ENCODE results near the gene COMMD10. TPM values are rescaled to one million over a fixed set of nuclear protein-coding genes. Genes with fewer than 3 reads are reported as not detected.

COMMD10 gene
- total RNA-seq, 4 donors from 2014 or later, result 17.6 to 35.7 (median 25.7) TPM

DNA sequence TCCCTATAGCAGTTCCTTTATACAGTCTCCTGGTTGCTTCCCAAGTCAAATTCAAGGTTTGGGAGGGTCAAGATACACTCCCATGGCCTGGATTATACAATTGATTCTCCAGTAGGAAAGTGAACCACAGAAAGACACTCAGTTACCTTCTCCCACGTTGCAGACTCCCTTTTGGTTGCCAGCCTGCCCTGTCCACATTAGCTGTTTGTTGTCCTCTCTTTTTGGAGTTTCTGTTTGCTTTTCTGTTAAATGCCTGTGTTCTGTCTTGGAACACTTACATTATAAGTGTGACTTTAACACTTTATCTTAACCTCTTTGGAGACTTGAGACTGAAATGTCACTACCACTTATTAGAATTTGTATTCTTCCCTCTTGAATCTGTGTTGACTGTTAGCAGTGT is 30.3 kb downstream of the COMMD10 start:
- intact Hi-C loops (cut with DNase I), result no loop called here
- Histone ChIP-seq H3K27ac (replicated peaks in 1 of 4) (no peak overlapping the region), H3K36me3 (peaks cover 0 to 12% (median 6%) of the 10 kb centered on the region in 4 donors), H3K4me1 (no peaks in the 10 kb centered on the region), H3K4me3 (no peak overlapping the region), H3K9me3 (peaks cover 0 to 23% (median 11%) of the 10 kb centered on the region in 4 donors), H3K27me3 (no peaks in the 10 kb centered on the region)
- 88% methylated on average over 1 of the region's 1 CpG for WGBS
- TF ChIP-seq CTCF (IDR thresholded peaks at IDR 0.05), result no peak
- no peak for TF ChIP-seq POLR2AphosphoS5 (IDR thresholded peaks at IDR 0.05)
- no peak for TF ChIP-seq EP300 (IDR thresholded peaks at IDR 0.05)
- no peak for TF ChIP-seq POLR2A (IDR thresholded peaks at IDR 0.05; ENCODE audit: low read depth)
- DNase-seq (ENCODE audit: extremely low spot score), result no peak

- H3K27ac ChIP-seq (replicated peaks in 1 of 4), result no peak overlapping the region
- no peaks in the 10 kb centered on the region for H3K9me3 ChIP-seq
- no peak overlapping the region for H3K4me3 ChIP-seq
- no peak for TF ChIP-seq POLR2AphosphoS5 (IDR thresholded peaks at IDR 0.05)
- TF ChIP-seq POLR2A (IDR thresholded peaks at IDR 0.05; ENCODE audit: low read depth), result no peak
- no peak for TF ChIP-seq CTCF (IDR thresholded peaks at IDR 0.05)
- TF ChIP-seq EP300 (IDR thresholded peaks at IDR 0.05), result no peak
- intact Hi-C loops (cut with DNase I), result loop anchor here (10.0 kb wide), 1 partner anchor 814 kb away; no protein-coding TSS in a partner anchor
- DNase-seq (ENCODE audit: extremely low spot score), result no peak
- H3K27me3 ChIP-seq, result no peaks in the 10 kb centered on the region
- 41% methylated on average over 2 of the region's 2 CpGs for WGBS
- H3K4me1 ChIP-seq, result peaks cover 0 to 4% (median 0%) of the 10 kb centered on the region in 4 donors
- H3K36me3 ChIP-seq, result peaks cover 0 to 8% (median 0%) of the 10 kb centered on the region in 4 donors
Observed at GRCh38 chr5:116130471-116130870, 45.6 kb downstream of the COMMD10 start.

DNA sequence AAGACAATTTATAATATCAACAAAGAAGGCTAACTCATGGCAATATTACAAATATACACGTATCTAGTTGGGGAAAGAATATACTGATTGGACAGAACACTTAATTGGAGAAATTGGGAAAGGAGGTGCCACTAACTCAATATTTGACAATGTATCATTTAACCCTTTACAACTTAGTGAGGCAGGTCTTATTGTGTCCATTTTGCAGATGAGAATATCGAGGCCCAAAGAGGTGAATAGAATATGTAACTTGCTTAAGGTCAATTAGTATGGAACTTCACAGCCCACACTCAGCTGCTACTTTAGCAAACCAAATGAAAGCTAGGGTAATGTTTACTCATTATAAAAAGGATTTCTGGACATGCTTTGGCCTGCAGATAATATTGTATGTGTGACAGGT is 46.2 kb downstream of the COMMD10 start:
- intact Hi-C loops (cut with DNase I), result loop anchor here (10.0 kb wide), 1 partner anchor 814 kb away; no protein-coding TSS in a partner anchor
- DNase-seq (ENCODE audit: extremely low spot score), result no peak
- H3K27ac ChIP-seq (replicated peaks in 1 of 4), result no peak overlapping the region
- no peak overlapping the region for H3K4me3 ChIP-seq
- H3K9me3 ChIP-seq, result no peaks in the 10 kb centered on the region
- peaks cover 0 to 4% (median 0%) of the 10 kb centered on the region in 4 donors for H3K4me1 ChIP-seq
- WGBS, result 92% methylated on average over 2 of the region's 2 CpGs
- TF ChIP-seq CTCF (IDR thresholded peaks at IDR 0.05) (no peak), POLR2AphosphoS5 (IDR thresholded peaks at IDR 0.05) (no peak), EP300 (IDR thresholded peaks at IDR 0.05) (no peak), POLR2A (IDR thresholded peaks at IDR 0.05; ENCODE audit: low read depth) (no peak)
- H3K27me3 ChIP-seq, result no peaks in the 10 kb centered on the region
- peaks cover 0 to 8% (median 0%) of the 10 kb centered on the region in 4 donors for H3K36me3 ChIP-seq

- no peak for DNase-seq (ENCODE audit: extremely low spot score)
- no peaks in the 10 kb centered on the region for H3K9me3 ChIP-seq
- H3K4me1 ChIP-seq, result peaks cover 0 to 8% (median 2%) of the 10 kb centered on the region in 4 donors
- H3K36me3 ChIP-seq, result peaks cover 0 to 8% (median 1%) of the 10 kb centered on the region in 4 donors
- H3K4me3 ChIP-seq, result no peak overlapping the region
- intact Hi-C loops (cut with DNase I), result loop anchor here (10.0 kb wide), 1 partner anchor 812 kb away; no protein-coding TSS in a partner anchor
- H3K27ac ChIP-seq (replicated peaks in 1 of 4), result no peak overlapping the region
- 88% methylated on average over 3 of the region's 3 CpGs for WGBS
- TF ChIP-seq POLR2AphosphoS5 (IDR thresholded peaks at IDR 0.05) (no peak), CTCF (IDR thresholded peaks at IDR 0.05) (no peak), POLR2A (IDR thresholded peaks at IDR 0.05; ENCODE audit: low read depth) (no peak), EP300 (IDR thresholded peaks at IDR 0.05) (no peak)
- no peaks in the 10 kb centered on the region for H3K27me3 ChIP-seq
Observed at GRCh38 chr5:116133281-116133680, 48.5 kb downstream of the COMMD10 start.

DNA sequence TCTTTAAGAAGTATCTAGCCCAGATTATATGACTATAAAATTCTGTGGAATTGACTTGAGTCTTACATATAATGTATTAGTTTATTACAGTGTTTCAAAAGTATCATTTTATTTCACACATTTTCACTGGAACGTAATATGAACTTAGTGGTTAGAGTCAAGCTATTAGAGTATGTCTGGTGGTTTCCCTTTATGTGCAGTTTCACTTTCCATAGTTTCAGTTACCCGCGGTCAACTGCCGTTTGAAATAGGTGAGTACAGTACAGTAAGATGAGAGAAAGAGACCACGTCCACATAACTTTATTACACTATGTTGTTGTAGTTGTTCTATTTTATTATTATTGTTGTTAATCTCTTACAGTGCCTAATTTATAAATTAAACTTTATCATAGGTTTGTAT is 50.5 kb downstream of the COMMD10 start:
- WGBS, result 78% methylated on average over 5 of the region's 5 CpGs
- DNase-seq (ENCODE audit: extremely low spot score), result no peak
- intact Hi-C loops (cut with DNase I), result loop anchor here (5.0 to 10.0 kb wide), 2 partner anchors 437 to 809 kb away; partner anchors contain the start of gene SEMA6A

More for the DNA sequence above, 50.5 kb downstream of the COMMD10 start:
- Histone ChIP-seq H3K4me3 (no peak overlapping the region), H3K4me1 (peaks cover 0 to 8% (median 2%) of the 10 kb centered on the region in 4 donors), H3K27me3 (no peaks in the 10 kb centered on the region), H3K27ac (replicated peaks in 1 of 4) (no peak overlapping the region), H3K36me3 (peaks cover 0 to 8% (median 1%) of the 10 kb centered on the region in 4 donors), H3K9me3 (no peaks in the 10 kb centered on the region)
- TF ChIP-seq POLR2A (IDR thresholded peaks at IDR 0.05; ENCODE audit: low read depth), result no peak
